ENCODE results near the gene FPR2. TPM values are rescaled to one million over a fixed set of nuclear protein-coding genes. Genes with fewer than 3 reads are reported as not detected.

Gene FPR2
- total RNA-seq, 1 donor from 2014 or later = not detected

GRCh38 chr19:51816711-51817110 is 55.7 kb downstream of the FPR2 start:
- no peak overlapping the region for H3K27ac Mint-ChIP-seq (ENCODE audit: unreplicated experiment)
- no peak overlapping the region for H3K4me3 Mint-ChIP-seq (ENCODE audit: unreplicated experiment)
- no peaks in the 10 kb centered on the region for H3K27me3 Mint-ChIP-seq (ENCODE audit: unreplicated experiment)
- no peaks in the 10 kb centered on the region for H3K4me1 Mint-ChIP-seq (ENCODE audit: unreplicated experiment)
- DNase-seq (ENCODE audit: extremely low spot score, unreplicated experiment) = no peak
- H3K36me3 Mint-ChIP-seq (ENCODE audit: unreplicated experiment) = no peaks in the 10 kb centered on the region
- peaks cover 47% of the 10 kb centered on the region for H3K9me3 Mint-ChIP-seq (ENCODE audit: unreplicated experiment)
- TF ChIP-seq CTCF (IDR thresholded peaks at IDR 0.05) = no peak

GRCh38 chr19:51820011-51820410 is 59.0 kb downstream of the FPR2 start:
- Mint-ChIP-seq H3K27me3 (ENCODE audit: unreplicated experiment) (no peaks in the 10 kb centered on the region), H3K27ac (ENCODE audit: unreplicated experiment) (no peak overlapping the region), H3K4me3 (ENCODE audit: unreplicated experiment) (no peak overlapping the region), H3K4me1 (ENCODE audit: unreplicated experiment) (no peaks in the 10 kb centered on the region), H3K36me3 (ENCODE audit: unreplicated experiment) (no peaks in the 10 kb centered on the region), H3K9me3 (ENCODE audit: unreplicated experiment) (peaks cover 58% of the 10 kb centered on the region)
- no peak for TF ChIP-seq CTCF (IDR thresholded peaks at IDR 0.05)
- no peak for DNase-seq (ENCODE audit: extremely low spot score, unreplicated experiment)

Other genes with a start within 250 kb of the FPR2 start
- not detected in 2 replicates for gene SIGLEC6, start 229.5 kb upstream of the FPR2 start, total RNA-seq
- gene ZNF175, start 189.9 kb upstream of the FPR2 start, total RNA-seq = 13.5 and 16.9 TPM in 2 replicates
- not detected in 2 replicates for gene SIGLEC5, start 130.8 kb upstream of the FPR2 start, total RNA-seq
- gene SIGLEC14, start 114.4 kb upstream of the FPR2 start, total RNA-seq = not detected in 2 replicates
- 32.2 and 36.9 TPM in 2 replicates for gene SPACA6, start 67.8 kb upstream of the FPR2 start, total RNA-seq
- not detected in 2 replicates for gene HAS1, start 37.2 kb upstream of the FPR2 start, total RNA-seq
- gene FPR1, start 9.3 kb upstream of the FPR2 start, total RNA-seq = not detected in 2 replicates
- gene FPR3, start 34.0 kb downstream of the FPR2 start, total RNA-seq = not detected in 2 replicates
- gene ZNF577, start 126.8 kb downstream of the FPR2 start, total RNA-seq = 15.4 and 21.3 TPM in 2 replicates
- gene ZNF649, start 143.8 kb downstream of the FPR2 start, total RNA-seq = 12.6 and 13.6 TPM in 2 replicates
- gene ZNF613, start 166.3 kb downstream of the FPR2 start, total RNA-seq = 7.8 and 9.4 TPM in 2 replicates
- gene ZNF350, start 225.7 kb downstream of the FPR2 start, total RNA-seq = 10.6 and 12.9 TPM in 2 replicates
- 11.7 and 13.1 TPM in 2 replicates for gene ZNF615, start 247.0 kb downstream of the FPR2 start, total RNA-seq

Data from osteocyte (in vitro differentiated cells).